HCT116 (cell line): ENCODE results near the gene DDHD1. TPM values are rescaled to one million over a fixed set of nuclear protein-coding genes. Genes with fewer than 3 reads are reported as not detected.
A peak's percentile ranks its signal among the peaks of the same experiment; 100 is the strongest.

Source experiments
- ATAC-seq: fragments of 200-7000 bp; cut with Tn5 transposase; 2 replicates; pipeline ENCODE4 v1.9.1; 2020; ENCODE audit warnings: mild to moderate bottlenecking, moderate library complexity
- BruUV-seq: library from RNA; stranded (reverse); fragments of 400-500 nt; replicated peaks from 2 replicates; lab custom pipeline; 2021; lab: Mats Ljungman, UMichigan
- CTCF ChIA-PET: fragments of 300-600 bp; sonication (Branson Sonifier 250); formaldehyde crosslinking; loops from one replicate; lab custom pipeline; 2021; ENCODE audit warnings: antibody characterized with exemption; lab: Charles Lee
- POLR2A ChIA-PET: fragments of 300-600, 350-600 bp; sonication (Branson Sonifier 250); formaldehyde crosslinking; loops from one replicate; lab custom pipeline; 2021; ENCODE audit warnings: antibody characterized with exemption; lab: Charles Lee
- RAD21 ChIA-PET, 2 experiments: fragments of 300-600 bp; sonication (Branson Sonifier 250); formaldehyde crosslinking; loops; one replicate each; lab custom pipeline; 2023; ENCODE audit warnings: low total read pairs in 2 of 2; ENCODE audit not compliant: uncharacterized antibody in 2 of 2, unreplicated experiment in 2 of 2, low non-redundant PET in 1 of 2; lab: Charles Lee
- DNase-seq: peaks from one replicate; pipeline ENCODE4 v3.0.0-alpha.2; 2010; ENCODE audit warnings: low read depth, low spot score
- H2AFZ ChIP-seq: fragments of 200-600 bp; shearing (Covaris generic), sonication (generic); 2 replicates; pipeline ENCODE4 v1.6.1; 2017; ENCODE audit warnings: low read depth, mixed run types, mixed read lengths, antibody characterized with exemption, low read length; ENCODE audit not compliant: poor library complexity, severe bottlenecking
- H3K27ac ChIP-seq: 2 replicates; pipeline ENCODE4 v1.5.1; 2012; ENCODE audit warnings: low read depth, low read length
- H3K27me3 ChIP-seq: fragments of 200-600 bp; sonication (generic); 2 replicates; pipeline ENCODE4 v1.6.1; 2016; ENCODE audit warnings: mixed run types, low read length, mixed read lengths; ENCODE audit not compliant: insufficient read depth
- H3K36me3 ChIP-seq, 2 experiments: fragments of 200-500 bp in 1 of 2; fragments of 200-600 bp in 1 of 2; sonication (Bioruptor generic) in 1 of 2; sonication (generic) in 1 of 2; 2 replicates each; pipeline versions ENCODE4 v1.5.1 to v1.6.1; 2014 to 2016; ENCODE audit warnings: low read length in 2 of 2, inconsistent platforms in 1 of 2, mixed read lengths in 1 of 2, mixed run types in 1 of 2; ENCODE audit not compliant: insufficient read depth in 2 of 2, control insufficient read depth in 1 of 2
- H3K4me1 ChIP-seq, 2 experiments: fragments of 200-600 bp in 1 of 2; sonication (generic) in 1 of 2; 2 replicates each; pipeline versions ENCODE4 v1.5.1 to v1.6.1; 2012 to 2017; ENCODE audit warnings: low read length in 2 of 2, inconsistent platforms in 1 of 2, mild to moderate bottlenecking in 1 of 2, mixed read lengths in 1 of 2, mixed run types in 1 of 2, moderate library complexity in 1 of 2; ENCODE audit not compliant: insufficient read depth in 2 of 2, control insufficient read depth in 1 of 2
- H3K4me2 ChIP-seq: fragments of 200-600 bp; sonication (generic); 2 replicates; pipeline ENCODE4 v1.6.1; 2017; ENCODE audit warnings: mixed run types, low read length, mixed read lengths
- H3K4me3 ChIP-seq, 2 experiments: fragments of 200-600 bp in 1 of 2; sonication (generic) in 1 of 2; replicated peaks in 1 of 2; 2 replicates each; pipeline ENCODE4 v1.5.1; 2011 to 2016; ENCODE audit warnings: low read length in 2 of 2, control low read depth in 1 of 2, low read depth in 1 of 2, mild to moderate bottlenecking in 1 of 2, mixed read lengths in 1 of 2, mixed run types in 1 of 2
- H3K79me2 ChIP-seq: fragments of 200-600 bp; sonication (generic); 2 replicates; pipeline ENCODE4 v1.6.1; 2017; ENCODE audit warnings: mild to moderate bottlenecking, mixed run types, low read length, moderate library complexity, mixed read lengths; ENCODE audit not compliant: insufficient read depth
- H3K9ac ChIP-seq: fragments of 200-600 bp; sonication (generic); 2 replicates; pipeline ENCODE4 v1.6.1; 2016; ENCODE audit warnings: low read length, mixed read lengths
- H3K9me2 ChIP-seq: fragments of 200-600 bp; sonication (generic), shearing (Covaris generic); 2 replicates; pipeline ENCODE4 v1.6.1; 2017; ENCODE audit warnings: mixed run types, mild to moderate bottlenecking, moderate library complexity; ENCODE audit not compliant: insufficient read depth
- H3K9me3 ChIP-seq, 2 experiments: fragments of 200-500 bp in 1 of 2; fragments of 200-600 bp in 1 of 2; sonication (Bioruptor generic) in 1 of 2; sonication (generic) in 1 of 2; 2 replicates each; pipeline ENCODE4 v1.6.1; 2014 to 2017; ENCODE audit warnings: low read length in 2 of 2, mixed read lengths in 2 of 2, inconsistent platforms in 1 of 2, low read depth in 1 of 2, mild to moderate bottlenecking in 1 of 2, mixed run types in 1 of 2, moderate library complexity in 1 of 2; ENCODE audit not compliant: control insufficient read depth in 1 of 2, insufficient read depth in 1 of 2
- H4K20me1 ChIP-seq: fragments of 200-600 bp; sonication (generic), shearing (Covaris generic); 2 replicates; pipeline ENCODE4 v1.6.1; 2017; ENCODE audit warnings: mixed run types, mild to moderate bottlenecking, moderate library complexity; ENCODE audit not compliant: insufficient read depth
- CEBPB ChIP-seq: IDR thresholded peaks from 2 replicates; pipeline ENCODE4 v1.6.1; 2012; ENCODE audit warnings: low read depth
- CTCF ChIP-seq, 3 experiments: fragments of 200-600 bp in 1 of 3; sonication (generic) in 1 of 3; IDR thresholded peaks in 2 of 3; conservative IDR thresholded peaks in 1 of 3; 2 replicates each; pipeline ENCODE4 v1.5.1; 2012 to 2017; ENCODE audit warnings: low read depth in 2 of 3, low read length in 2 of 3, antibody characterized with exemption in 1 of 3, borderline replicate concordance in 1 of 3, control low read depth in 1 of 3, mild to moderate bottlenecking in 1 of 3, mixed read lengths in 1 of 3, mixed run types in 1 of 3, moderate library complexity in 1 of 3; ENCODE audit not compliant: insufficient read depth in 1 of 3
- EGR1 ChIP-seq: IDR thresholded peaks from 2 replicates; pipeline ENCODE4 v1.6.1; 2012; ENCODE audit warnings: low read depth
- ELF1 ChIP-seq: IDR thresholded peaks from 2 replicates; pipeline ENCODE4 v1.6.1; 2012; ENCODE audit warnings: low read depth, borderline replicate concordance
- JUND ChIP-seq: IDR thresholded peaks from 2 replicates; pipeline ENCODE4 v1.6.1; 2012
- MAX ChIP-seq: IDR thresholded peaks from 2 replicates; pipeline ENCODE4 v1.6.1; 2012
- POLR2A ChIP-seq: IDR thresholded peaks from 2 replicates; pipeline ENCODE4 v1.7.0; 2011; ENCODE audit warnings: borderline replicate concordance; ENCODE audit not compliant: insufficient read depth, insufficient read length; ENCODE audit errors: extremely low read depth
- RAD21 ChIP-seq: IDR thresholded peaks from 2 replicates; pipeline ENCODE4 v1.6.1; 2012; ENCODE audit warnings: low read depth, mild to moderate bottlenecking
- SIN3A ChIP-seq: IDR thresholded peaks from 2 replicates; pipeline ENCODE4 v1.6.1; 2012; ENCODE audit warnings: low read depth
- SRF ChIP-seq: IDR thresholded peaks from 2 replicates; pipeline ENCODE4 v1.6.1; 2012; ENCODE audit warnings: low read depth
- TCF7L2 ChIP-seq: IDR thresholded peaks from 2 replicates; pipeline ENCODE4 v1.7.0; 2011; ENCODE audit warnings: borderline replicate concordance, inconsistent platforms; ENCODE audit not compliant: insufficient read depth, insufficient read length; ENCODE audit errors: extremely low read depth
- ZFX ChIP-seq: fragments of 450-650 bp; IDR thresholded peaks from 2 replicates; pipeline ENCODE4 v1.6.1; 2017
- ZNF274 ChIP-seq: fragments of 200-500 bp; sonication (Bioruptor generic); IDR thresholded peaks from 2 replicates; pipeline ENCODE4 v1.6.1; 2014; ENCODE audit warnings: mild to moderate bottlenecking, low read depth, low read length, inconsistent platforms
- intact Hi-C: fragments of 100-400 bp; cut with micrococcal nuclease; formaldehyde crosslinking; loops from 2 replicates; pipeline ENCODE4 v1.10.0; 2022
- total RNA-seq: library from RNA; stranded (reverse); gene quantifications from one replicate; pipeline ENCODE4 v1.2.1, GENCODE V29; 2021; ENCODE audit not compliant: unreplicated experiment
- TF ChIP-seq, protein P1 (sequence below): IDR thresholded peaks from 2 replicates; pipeline ENCODE4 v1.6.1; 2011; ENCODE audit warnings: mild to moderate bottlenecking, low read length, moderate library complexity; ENCODE audit not compliant: insufficient replicate concordance; ENCODE audit errors: extremely low read depth
- TF ChIP-seq, protein P2 (sequence below): IDR thresholded peaks from 2 replicates; pipeline ENCODE4 v1.6.1; 2012

The DDHD1 gene
- total RNA-seq, 1 experiment from 2014 or later, result 26.9 TPM

DNA sequence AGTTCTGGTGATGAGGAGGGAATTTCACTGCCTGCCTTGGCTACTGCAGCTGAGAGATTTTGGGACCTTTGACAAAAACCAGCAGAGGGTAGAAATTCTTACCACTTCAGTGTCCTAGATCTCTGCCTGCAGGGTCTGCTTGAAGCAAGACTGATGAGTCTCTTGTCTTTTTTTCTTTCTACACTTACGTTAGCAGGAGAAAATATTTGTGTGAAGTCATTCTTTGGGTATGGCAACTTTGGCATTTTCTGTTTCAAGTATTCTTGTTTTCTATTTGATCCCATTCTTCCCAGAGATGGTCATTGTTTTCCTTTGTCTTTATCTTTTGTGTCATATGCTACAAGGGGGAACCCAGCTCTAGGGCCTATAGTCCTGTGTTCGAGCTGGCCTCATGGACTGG, 136.6 kb downstream of the DDHD1 start:
- RAD21 ChIA-PET, result no interaction called here
- no peak overlapping the region for H2AFZ ChIP-seq

DNA sequence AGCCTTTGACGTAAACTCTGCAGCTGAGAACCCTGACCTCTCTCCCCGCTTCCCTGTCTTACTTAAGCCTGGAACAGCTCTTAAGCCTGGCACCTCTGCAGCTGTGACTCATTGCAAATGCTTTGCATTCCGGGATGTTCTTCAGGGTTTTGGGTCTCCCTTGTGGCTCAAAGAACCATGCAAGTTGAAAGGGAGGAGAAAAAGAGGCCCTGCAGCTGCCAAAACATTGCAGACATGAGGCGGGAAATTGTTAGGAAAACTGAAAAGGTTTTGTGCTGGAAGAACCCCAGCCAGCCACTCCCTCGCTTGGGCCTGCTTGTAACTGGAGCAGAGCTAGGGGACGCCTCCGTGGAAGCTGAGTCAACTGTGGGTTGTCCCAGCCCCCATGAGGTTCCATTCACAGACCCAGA, 142.1 kb downstream of the DDHD1 start:
- Histone ChIP-seq H3K27me3 (no peaks in the 10 kb centered on the region), H3K36me3 (no peaks in the 10 kb centered on the region), H3K79me2 (no peaks in the 10 kb centered on the region), H3K4me3 (peak overlapping the region; percentile 6 to 36; a peak in 1 of 4 replicates), H3K4me2 (peak overlapping the region; percentile 71), H3K27ac (peak overlapping the region; percentile 30; the same call in 1 of the 2 replicates), H4K20me1 (no peaks in the 10 kb centered on the region), H3K9ac (no peak overlapping the region), H2AFZ (peak overlapping the region; percentile 67), H3K4me1 (peaks cover 18 to 19% of the 10 kb centered on the region in 2 experiments), H3K9me2 (no peaks in the 10 kb centered on the region), H3K9me3 (no peaks in the 10 kb centered on the region)
- ATAC-seq, result peak; percentile 91
- BruUV-seq, result no TSS peak
- DNase-seq, result peak; percentile 21
- RAD21 ChIA-PET, result interaction anchor here in 1 of 2 experiments (0.5 kb wide), 1 partner anchor 295 kb away, joined by 4 read pairs; no protein-coding TSS in a partner anchor
- POLR2A ChIA-PET, result no interaction called here
- intact Hi-C loops, result no loop called here
- CTCF ChIA-PET, result interaction anchor here (1.5 kb wide), 1 partner anchor 187 kb away, joined by 4 read pairs; no protein-coding TSS in a partner anchor
- TF ChIP-seq SRF (no peak), ELF1 (no peak), EGR1 (no peak), CEBPB (peak; percentile 29; the same call in 1 of the 2 replicates), JUND (peak; percentile 63), ZNF274 (no peak), TCF7L2 (no peak), RAD21 (no peak), CTCF (IDR thresholded peaks at IDR 0.05 in 2 of 3, conservative IDR thresholded peaks at IDR 0.05 in 1 of 3; ENCODE audit: borderline replicate concordance in 1 of 3, insufficient read depth in 1 of 3, low read depth in 2 of 3, low read length in 2 of 3) (no peak), POLR2A (no peak), SIN3A (no peak), ZFX (no peak)
- TF ChIP-seq, protein P1, sequence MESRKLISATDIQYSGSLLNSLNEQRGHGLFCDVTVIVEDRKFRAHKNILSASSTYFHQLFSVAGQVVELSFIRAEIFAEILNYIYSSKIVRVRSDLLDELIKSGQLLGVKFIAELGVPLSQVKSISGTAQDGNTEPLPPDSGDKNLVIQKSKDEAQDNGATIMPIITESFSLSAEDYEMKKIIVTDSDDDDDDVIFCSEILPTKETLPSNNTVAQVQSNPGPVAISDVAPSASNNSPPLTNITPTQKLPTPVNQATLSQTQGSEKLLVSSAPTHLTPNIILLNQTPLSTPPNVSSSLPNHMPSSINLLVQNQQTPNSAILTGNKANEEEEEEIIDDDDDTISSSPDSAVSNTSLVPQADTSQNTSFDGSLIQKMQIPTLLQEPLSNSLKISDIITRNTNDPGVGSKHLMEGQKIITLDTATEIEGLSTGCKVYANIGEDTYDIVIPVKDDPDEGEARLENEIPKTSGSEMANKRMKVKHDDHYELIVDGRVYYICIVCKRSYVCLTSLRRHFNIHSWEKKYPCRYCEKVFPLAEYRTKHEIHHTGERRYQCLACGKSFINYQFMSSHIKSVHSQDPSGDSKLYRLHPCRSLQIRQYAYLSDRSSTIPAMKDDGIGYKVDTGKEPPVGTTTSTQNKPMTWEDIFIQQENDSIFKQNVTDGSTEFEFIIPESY, result no peak
- TF ChIP-seq, protein P2, sequence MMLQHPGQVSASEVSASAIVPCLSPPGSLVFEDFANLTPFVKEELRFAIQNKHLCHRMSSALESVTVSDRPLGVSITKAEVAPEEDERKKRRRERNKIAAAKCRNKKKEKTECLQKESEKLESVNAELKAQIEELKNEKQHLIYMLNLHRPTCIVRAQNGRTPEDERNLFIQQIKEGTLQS, result no peak

More for the DNA sequence above, 136.6 kb downstream of the DDHD1 start:
- no peak for TF ChIP-seq MAX
- TF ChIP-seq, protein P2, result no peak
- no peak for ATAC-seq
- Histone ChIP-seq H3K4me3 (no peak overlapping the region), H3K9me2 (no peaks in the 10 kb centered on the region), H3K36me3 (no peaks in the 10 kb centered on the region), H3K27ac (no peak overlapping the region), H3K9ac (no peak overlapping the region), H3K4me1 (peaks cover 3 to 5% of the 10 kb centered on the region in 2 experiments), H3K9me3 (no peaks in the 10 kb centered on the region), H4K20me1 (no peaks in the 10 kb centered on the region), H3K79me2 (no peaks in the 10 kb centered on the region), H3K27me3 (no peaks in the 10 kb centered on the region), H3K4me2 (no peak overlapping the region)
- POLR2A ChIA-PET, result interaction anchor here (0.7 kb wide), 1 partner anchor 67 kb away, joined by 3 read pairs; no protein-coding TSS in a partner anchor
- BruUV-seq, result no TSS peak
- CTCF ChIA-PET, result no interaction called here
- no peak for DNase-seq
- intact Hi-C loops, result no loop called here
